ENCODE data around the gene DIPK1A. TPM values are rescaled to one million over a fixed set of nuclear protein-coding genes. Genes with fewer than 3 reads are reported as not detected.
A peak's percentile ranks its signal among the peaks of the same experiment; 100 is the strongest.

The DIPK1A gene
- total RNA-seq, 2 donors from 2014 or later, result 10.8 to 18.3 TPM

- ATAC-seq (ENCODE audit: insufficient number of reproducible peaks, low FRiP score, low read depth) (no peak), DNase-seq (ENCODE audit: low spot score) (no peak)
- TF ChIP-seq, protein P1, sequence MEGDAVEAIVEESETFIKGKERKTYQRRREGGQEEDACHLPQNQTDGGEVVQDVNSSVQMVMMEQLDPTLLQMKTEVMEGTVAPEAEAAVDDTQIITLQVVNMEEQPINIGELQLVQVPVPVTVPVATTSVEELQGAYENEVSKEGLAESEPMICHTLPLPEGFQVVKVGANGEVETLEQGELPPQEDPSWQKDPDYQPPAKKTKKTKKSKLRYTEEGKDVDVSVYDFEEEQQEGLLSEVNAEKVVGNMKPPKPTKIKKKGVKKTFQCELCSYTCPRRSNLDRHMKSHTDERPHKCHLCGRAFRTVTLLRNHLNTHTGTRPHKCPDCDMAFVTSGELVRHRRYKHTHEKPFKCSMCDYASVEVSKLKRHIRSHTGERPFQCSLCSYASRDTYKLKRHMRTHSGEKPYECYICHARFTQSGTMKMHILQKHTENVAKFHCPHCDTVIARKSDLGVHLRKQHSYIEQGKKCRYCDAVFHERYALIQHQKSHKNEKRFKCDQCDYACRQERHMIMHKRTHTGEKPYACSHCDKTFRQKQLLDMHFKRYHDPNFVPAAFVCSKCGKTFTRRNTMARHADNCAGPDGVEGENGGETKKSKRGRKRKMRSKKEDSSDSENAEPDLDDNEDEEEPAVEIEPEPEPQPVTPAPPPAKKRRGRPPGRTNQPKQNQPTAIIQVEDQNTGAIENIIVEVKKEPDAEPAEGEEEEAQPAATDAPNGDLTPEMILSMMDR (IDR thresholded peaks at IDR 0.05), result no peak
- H3K4me1 ChIP-seq (ENCODE audit: control insufficient read depth in 1 of 2, low read depth in 2 of 2), result peaks cover 23 to 47% of the 10 kb centered on the region in 2 donors
- H3K9me3 ChIP-seq, result no peaks in the 10 kb centered on the region
- H3K27me3 ChIP-seq (replicated peaks; ENCODE audit: insufficient read depth), result no peaks in the 10 kb centered on the region
- no peaks in the 10 kb centered on the region for H3K36me3 ChIP-seq
- H3K4me3 ChIP-seq, result no peak overlapping the region
- peak overlapping the region in 1 of 2 donors; percentile 98 for H3K27ac ChIP-seq
These were observed 2.9 kb downstream of the DIPK1A start for GRCh38 chr1:92958203-92958970.

DNA sequence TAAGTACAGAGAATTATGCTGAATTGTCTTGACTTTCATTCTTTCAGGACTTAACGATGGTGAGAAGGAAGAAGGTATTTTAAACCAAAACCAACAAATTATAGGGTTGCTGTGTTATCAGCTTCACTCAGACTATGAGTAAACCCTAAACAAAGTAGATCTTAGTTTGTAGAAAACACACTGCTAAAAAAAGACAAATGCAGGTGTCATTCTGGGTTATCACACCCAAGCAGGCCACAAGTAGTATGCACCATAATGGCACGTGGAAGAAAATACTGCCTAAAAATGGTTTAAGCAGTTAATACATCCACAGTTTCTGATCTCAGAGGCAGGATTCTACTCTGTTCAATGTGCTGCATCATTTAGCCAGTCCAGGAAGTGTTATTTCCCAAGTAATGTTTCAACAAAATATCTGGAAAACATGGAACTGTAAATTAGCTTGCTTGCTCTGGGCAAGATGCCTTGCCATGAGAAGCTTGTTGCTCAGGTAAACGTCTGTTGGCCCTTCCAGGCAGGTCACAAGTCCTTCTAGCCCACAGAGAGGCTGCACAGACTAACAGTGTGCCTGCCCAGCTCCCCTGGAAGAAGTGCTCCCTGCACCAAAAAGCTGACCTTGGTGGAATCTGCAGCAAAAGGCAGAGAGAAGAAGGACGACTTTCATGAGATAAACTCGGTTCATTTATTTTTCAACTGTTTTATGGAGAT lies 4.1 kb downstream of the DIPK1A start:
- no peak for ATAC-seq (ENCODE audit: insufficient number of reproducible peaks, low FRiP score, low read depth)
- no peak overlapping the region for H3K4me3 ChIP-seq
- TF ChIP-seq, protein P1 (IDR thresholded peaks at IDR 0.05), result no peak
- DNase-seq (ENCODE audit: low spot score), result no peak
- H3K27ac ChIP-seq, result peak overlapping the region in 1 of 2 donors; percentile 98
- no peaks in the 10 kb centered on the region for H3K27me3 ChIP-seq (replicated peaks; ENCODE audit: insufficient read depth)
- H3K36me3 ChIP-seq, result no peaks in the 10 kb centered on the region
- H3K9me3 ChIP-seq, result no peaks in the 10 kb centered on the region
- peaks cover 27 to 52% of the 10 kb centered on the region in 2 donors for H3K4me1 ChIP-seq (ENCODE audit: control insufficient read depth in 1 of 2, low read depth in 2 of 2)

- peak overlapping the region in 1 of 2 donors; percentile 98 for H3K27ac ChIP-seq
- DNase-seq (ENCODE audit: low spot score), result no peak
- H3K9me3 ChIP-seq, result no peaks in the 10 kb centered on the region
- H3K4me1 ChIP-seq (ENCODE audit: control insufficient read depth in 1 of 2, low read depth in 2 of 2), result peaks cover 32 to 56% of the 10 kb centered on the region in 2 donors
- TF ChIP-seq, protein P1 (IDR thresholded peaks at IDR 0.05), result no peak
- H3K4me3 ChIP-seq, result no peak overlapping the region
- H3K27me3 ChIP-seq (replicated peaks; ENCODE audit: insufficient read depth), result no peaks in the 10 kb centered on the region
- no peak for ATAC-seq (ENCODE audit: insufficient number of reproducible peaks, low FRiP score, low read depth)
- H3K36me3 ChIP-seq, result no peaks in the 10 kb centered on the region
These were observed 4.8 kb downstream of the DIPK1A start for GRCh38 chr1:92956254-92957029.

- DNase-seq (ENCODE audit: low spot score) (no peak), ATAC-seq (ENCODE audit: insufficient number of reproducible peaks, low FRiP score, low read depth) (no peak)
- Histone ChIP-seq H3K36me3 (no peaks in the 10 kb centered on the region), H3K4me1 (ENCODE audit: control insufficient read depth in 1 of 2, low read depth in 2 of 2) (peaks cover 29 to 53% of the 10 kb centered on the region in 2 donors), H3K27me3 (replicated peaks; ENCODE audit: insufficient read depth) (no peaks in the 10 kb centered on the region), H3K27ac (no peak overlapping the region), H3K4me3 (no peak overlapping the region), H3K9me3 (no peaks in the 10 kb centered on the region)
- TF ChIP-seq, protein P1 (IDR thresholded peaks at IDR 0.05), result no peak
These were observed 7.8 kb downstream of the DIPK1A start for GRCh38 chr1:92953491-92953890.

GRCh38 chr1:92952714-92953113 lies 8.5 kb downstream of the DIPK1A start:
- Histone ChIP-seq H3K27me3 (replicated peaks; ENCODE audit: insufficient read depth) (no peaks in the 10 kb centered on the region), H3K9me3 (no peaks in the 10 kb centered on the region), H3K4me1 (ENCODE audit: control insufficient read depth in 1 of 2, low read depth in 2 of 2) (peaks cover 22 to 46% of the 10 kb centered on the region in 2 donors), H3K36me3 (no peaks in the 10 kb centered on the region), H3K27ac (no peak overlapping the region), H3K4me3 (no peak overlapping the region)
- no peak for DNase-seq (ENCODE audit: low spot score)
- TF ChIP-seq, protein P1 (IDR thresholded peaks at IDR 0.05), result no peak
- ATAC-seq (ENCODE audit: insufficient number of reproducible peaks, low FRiP score, low read depth), result no peak

Data from thoracic aorta (tissue), 2 donors.